OCI-LY3 (cell line): Measurements from ENCODE around the gene SLAMF7.

Experiments
- EZH2phosphoT487 ChIP-seq: fragments of 200-600 bp; shearing (Covaris generic); IDR thresholded peaks from 2 replicates; pipeline ENCODE4 v1.6.1; 2018; ENCODE audit warnings: antibody characterized with exemption, mixed run types, low read depth
- TF ChIP-seq, protein P1 (sequence below): fragments of 200-600, 300-600 bp; sonication (generic); IDR thresholded peaks from 2 replicates; pipeline ENCODE4 v1.5.1; 2014; ENCODE audit warnings: antibody characterized with exemption, low read length, low read depth

DNA sequence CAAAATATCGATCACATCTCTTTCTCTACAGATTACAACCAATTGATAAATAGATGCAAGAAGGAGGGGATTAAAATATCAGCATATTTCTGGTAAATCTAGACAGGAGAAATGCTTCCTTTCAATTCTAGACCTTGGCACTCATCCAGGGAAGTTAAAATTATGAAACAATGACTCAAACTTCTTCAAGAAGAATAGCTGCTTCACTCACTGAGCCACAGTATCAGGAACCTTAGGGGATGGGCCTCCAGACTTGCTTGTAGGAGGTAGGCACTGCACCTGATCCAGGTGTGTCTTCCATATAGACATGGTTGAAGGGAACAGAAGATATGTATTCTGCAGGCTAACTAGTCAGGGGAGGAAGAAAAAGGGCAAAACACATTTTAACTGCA lies 9.8 kb downstream of the SLAMF7 start:
- TF ChIP-seq, protein P1, sequence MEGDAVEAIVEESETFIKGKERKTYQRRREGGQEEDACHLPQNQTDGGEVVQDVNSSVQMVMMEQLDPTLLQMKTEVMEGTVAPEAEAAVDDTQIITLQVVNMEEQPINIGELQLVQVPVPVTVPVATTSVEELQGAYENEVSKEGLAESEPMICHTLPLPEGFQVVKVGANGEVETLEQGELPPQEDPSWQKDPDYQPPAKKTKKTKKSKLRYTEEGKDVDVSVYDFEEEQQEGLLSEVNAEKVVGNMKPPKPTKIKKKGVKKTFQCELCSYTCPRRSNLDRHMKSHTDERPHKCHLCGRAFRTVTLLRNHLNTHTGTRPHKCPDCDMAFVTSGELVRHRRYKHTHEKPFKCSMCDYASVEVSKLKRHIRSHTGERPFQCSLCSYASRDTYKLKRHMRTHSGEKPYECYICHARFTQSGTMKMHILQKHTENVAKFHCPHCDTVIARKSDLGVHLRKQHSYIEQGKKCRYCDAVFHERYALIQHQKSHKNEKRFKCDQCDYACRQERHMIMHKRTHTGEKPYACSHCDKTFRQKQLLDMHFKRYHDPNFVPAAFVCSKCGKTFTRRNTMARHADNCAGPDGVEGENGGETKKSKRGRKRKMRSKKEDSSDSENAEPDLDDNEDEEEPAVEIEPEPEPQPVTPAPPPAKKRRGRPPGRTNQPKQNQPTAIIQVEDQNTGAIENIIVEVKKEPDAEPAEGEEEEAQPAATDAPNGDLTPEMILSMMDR = no peak
- TF ChIP-seq EZH2phosphoT487 = no peak
